Activated CD8-positive, alpha-beta T cell treated with anti-CD3 and anti-CD28 coated beads for 36 hours (primary cell): Measurements from ENCODE around the gene SORCS3. TPM values are rescaled to one million over a fixed set of nuclear protein-coding genes. Genes with fewer than 3 reads are reported as not detected.

Experiments used
- ATAC-seq: fragments of 200-7000 bp; cut with Tn5 transposase; one replicate; pipeline ENCODE4 v1.10.0; 2021; ENCODE audit warnings: mild to moderate bottlenecking, moderate library complexity
- CTCF ChIA-PET: fragments of 350-600 bp; sonication (Branson Sonifier 250); formaldehyde crosslinking; loops from one replicate; lab custom pipeline; 2021; ENCODE audit warnings: antibody characterized with exemption; lab: Charles Lee
- POLR2A ChIA-PET: fragments of 350-600 bp; sonication (Branson Sonifier 250); formaldehyde crosslinking; loops from one replicate; lab custom pipeline; 2021; ENCODE audit warnings: antibody characterized with exemption; lab: Charles Lee
- DNase-seq: peaks from one replicate; pipeline ENCODE4 v3.0.0-alpha.2; 2020
- H3K27ac Mint-ChIP-seq: one replicate; pipeline ENCODE4 v1.8.0; 2021; ENCODE audit warnings: mild to moderate bottlenecking, mixed read lengths
- H3K27me3 Mint-ChIP-seq: one replicate; pipeline ENCODE4 v1.8.0; 2021; ENCODE audit warnings: mixed read lengths
- H3K36me3 Mint-ChIP-seq: one replicate; pipeline ENCODE4 v1.8.0; 2021; ENCODE audit warnings: low read depth, mixed read lengths
- H3K4me1 Mint-ChIP-seq: one replicate; pipeline ENCODE4 v1.8.0; 2021; ENCODE audit warnings: low read depth, mixed read lengths
- H3K4me3 Mint-ChIP-seq: one replicate; pipeline ENCODE4 v1.8.0; 2021; ENCODE audit warnings: mild to moderate bottlenecking, moderate library complexity, mixed read lengths
- H3K9me3 Mint-ChIP-seq: one replicate; pipeline ENCODE4 v1.8.0; 2021; ENCODE audit warnings: mixed read lengths
- intact Hi-C: fragments of 100-400 bp; cut with micrococcal nuclease; formaldehyde crosslinking; loops from one replicate; pipeline ENCODE4 v1.10.0; 2022
- total RNA-seq, 2 experiments: library from RNA; stranded (reverse); gene quantifications; one replicate each; pipeline ENCODE4 v1.2.3, GENCODE V29; 2021
- TF ChIP-seq, protein P1 (sequence below): fragments of 200-600 bp; IDR thresholded peaks from one replicate; pipeline ENCODE4 v1.8.0; 2022; ENCODE audit warnings: antibody characterized with exemption, mild to moderate bottlenecking

Gene SORCS3
- total RNA-seq, 2 experiments from 2014 or later = not detected

DNA sequence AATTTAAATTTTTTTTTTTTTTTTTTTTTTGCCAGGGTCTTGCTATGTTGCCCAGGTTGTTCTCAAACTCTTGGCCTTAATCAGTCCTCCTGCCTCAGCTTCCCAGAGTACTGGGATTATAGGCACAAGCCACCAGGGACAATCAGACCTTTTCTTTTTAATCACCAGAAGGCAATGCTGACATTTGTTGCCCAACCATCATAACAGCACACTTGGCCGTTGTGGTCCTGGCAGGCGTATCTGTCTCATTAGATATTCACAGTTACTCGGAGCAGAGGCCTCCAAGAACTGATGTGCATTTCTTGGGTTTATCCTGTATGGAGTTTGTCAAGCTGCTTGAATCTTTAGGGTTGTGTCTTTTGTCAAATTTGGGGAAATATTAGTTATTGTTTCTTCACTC, 100.0 kb downstream of the SORCS3 start:
- Mint-ChIP-seq H3K4me3 (no peak overlapping the region), H3K27me3 (peaks cover 11% of the 10 kb centered on the region)
- CTCF ChIA-PET = no interaction called here

DNA sequence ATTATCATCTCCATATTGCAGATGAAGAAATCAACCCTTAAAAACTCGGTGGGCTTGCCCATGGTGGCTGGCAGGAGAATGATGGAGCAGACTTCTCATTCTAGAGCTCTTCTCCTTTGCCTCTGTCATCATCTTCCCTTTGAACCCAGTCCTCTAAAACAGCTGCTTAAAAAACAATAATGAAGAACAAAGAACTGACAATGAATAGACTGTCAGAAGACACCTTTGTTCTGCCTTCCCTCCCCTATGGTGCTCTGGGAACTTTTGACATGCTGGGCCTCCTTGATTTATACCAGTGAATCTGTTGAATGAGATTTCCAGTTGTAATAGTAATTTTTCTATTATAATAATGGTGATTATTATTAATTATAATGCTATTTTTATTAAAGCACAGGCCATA, 103.0 kb downstream of the SORCS3 start:
- no peak for ATAC-seq
- intact Hi-C loops = no loop called here
- DNase-seq = no peak
- Mint-ChIP-seq H3K27me3 (peaks cover 14% of the 10 kb centered on the region), H3K4me1 (no peaks in the 10 kb centered on the region), H3K27ac (no peak overlapping the region), H3K4me3 (no peak overlapping the region), H3K9me3 (no peaks in the 10 kb centered on the region), H3K36me3 (no peaks in the 10 kb centered on the region)
- ChIA-PET POLR2A (no interaction called here), CTCF (no interaction called here)
- TF ChIP-seq, protein P1, sequence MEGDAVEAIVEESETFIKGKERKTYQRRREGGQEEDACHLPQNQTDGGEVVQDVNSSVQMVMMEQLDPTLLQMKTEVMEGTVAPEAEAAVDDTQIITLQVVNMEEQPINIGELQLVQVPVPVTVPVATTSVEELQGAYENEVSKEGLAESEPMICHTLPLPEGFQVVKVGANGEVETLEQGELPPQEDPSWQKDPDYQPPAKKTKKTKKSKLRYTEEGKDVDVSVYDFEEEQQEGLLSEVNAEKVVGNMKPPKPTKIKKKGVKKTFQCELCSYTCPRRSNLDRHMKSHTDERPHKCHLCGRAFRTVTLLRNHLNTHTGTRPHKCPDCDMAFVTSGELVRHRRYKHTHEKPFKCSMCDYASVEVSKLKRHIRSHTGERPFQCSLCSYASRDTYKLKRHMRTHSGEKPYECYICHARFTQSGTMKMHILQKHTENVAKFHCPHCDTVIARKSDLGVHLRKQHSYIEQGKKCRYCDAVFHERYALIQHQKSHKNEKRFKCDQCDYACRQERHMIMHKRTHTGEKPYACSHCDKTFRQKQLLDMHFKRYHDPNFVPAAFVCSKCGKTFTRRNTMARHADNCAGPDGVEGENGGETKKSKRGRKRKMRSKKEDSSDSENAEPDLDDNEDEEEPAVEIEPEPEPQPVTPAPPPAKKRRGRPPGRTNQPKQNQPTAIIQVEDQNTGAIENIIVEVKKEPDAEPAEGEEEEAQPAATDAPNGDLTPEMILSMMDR = no peak

More for the DNA sequence above, 100.0 kb downstream of the SORCS3 start:
- Mint-ChIP-seq H3K36me3 (no peaks in the 10 kb centered on the region), H3K4me1 (no peaks in the 10 kb centered on the region), H3K9me3 (no peaks in the 10 kb centered on the region), H3K27ac (no peak overlapping the region)
- POLR2A ChIA-PET = no interaction called here
- DNase-seq = no peak
- TF ChIP-seq, protein P1 = no peak
- intact Hi-C loops = no loop called here
- ATAC-seq = no peak

DNA sequence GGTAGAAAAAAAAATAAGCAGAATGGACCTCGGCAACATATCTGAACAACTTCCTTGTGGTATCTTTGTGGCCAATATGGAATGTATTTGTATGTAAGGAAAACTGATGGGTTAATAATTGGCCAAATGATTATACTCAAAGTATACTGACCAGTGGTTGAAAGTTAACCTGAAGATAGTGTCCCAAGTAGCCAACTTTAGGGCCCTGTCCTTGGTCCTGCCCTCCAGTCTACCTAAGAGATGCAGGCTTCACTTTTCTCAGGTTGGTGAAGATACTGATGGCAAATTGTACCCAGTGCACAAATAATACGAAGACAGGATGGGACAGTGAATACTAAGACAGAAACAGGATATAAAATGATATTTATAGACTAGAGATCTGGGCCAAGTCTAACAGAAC, 109.2 kb downstream of the SORCS3 start:
- Mint-ChIP-seq H3K9me3 (no peaks in the 10 kb centered on the region), H3K27me3 (peaks cover 7% of the 10 kb centered on the region), H3K27ac (no peak overlapping the region), H3K4me3 (no peak overlapping the region), H3K36me3 (no peaks in the 10 kb centered on the region), H3K4me1 (no peaks in the 10 kb centered on the region)
- POLR2A ChIA-PET = no interaction called here
- intact Hi-C loops = no loop called here
- CTCF ChIA-PET = no interaction called here
- ATAC-seq = no peak
- no peak for DNase-seq
- TF ChIP-seq, protein P1 = no peak

DNA sequence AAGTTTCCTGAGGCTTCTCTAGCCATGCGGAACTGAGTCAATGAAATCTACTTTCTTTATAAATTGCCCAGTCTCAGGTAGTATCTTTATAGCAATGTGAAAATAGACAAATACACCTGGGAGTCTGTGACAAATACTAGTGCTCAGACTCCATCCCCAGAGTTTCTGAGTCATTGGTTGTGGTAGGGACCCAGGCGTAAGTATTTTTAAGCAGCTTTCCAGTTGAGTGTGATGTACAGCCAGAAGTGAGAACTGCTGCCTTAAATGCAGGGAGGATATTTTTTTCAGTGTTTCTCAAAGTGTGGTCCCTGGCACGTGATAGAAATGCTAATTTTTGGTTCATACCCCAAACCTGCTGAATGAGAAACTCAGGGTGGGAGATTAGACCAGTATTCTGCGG, 121.7 kb downstream of the SORCS3 start:
- ChIA-PET POLR2A (no interaction called here), CTCF (no interaction called here)
- H3K27me3 Mint-ChIP-seq = peaks cover 3% of the 10 kb centered on the region
- H3K9me3 Mint-ChIP-seq = no peaks in the 10 kb centered on the region
- ATAC-seq = no peak
- intact Hi-C loops = no loop called here
- TF ChIP-seq, protein P1 = no peak
- no peak overlapping the region for H3K4me3 Mint-ChIP-seq
- no peaks in the 10 kb centered on the region for H3K4me1 Mint-ChIP-seq
- DNase-seq = no peak
- no peak overlapping the region for H3K27ac Mint-ChIP-seq
- H3K36me3 Mint-ChIP-seq = no peaks in the 10 kb centered on the region

DNA sequence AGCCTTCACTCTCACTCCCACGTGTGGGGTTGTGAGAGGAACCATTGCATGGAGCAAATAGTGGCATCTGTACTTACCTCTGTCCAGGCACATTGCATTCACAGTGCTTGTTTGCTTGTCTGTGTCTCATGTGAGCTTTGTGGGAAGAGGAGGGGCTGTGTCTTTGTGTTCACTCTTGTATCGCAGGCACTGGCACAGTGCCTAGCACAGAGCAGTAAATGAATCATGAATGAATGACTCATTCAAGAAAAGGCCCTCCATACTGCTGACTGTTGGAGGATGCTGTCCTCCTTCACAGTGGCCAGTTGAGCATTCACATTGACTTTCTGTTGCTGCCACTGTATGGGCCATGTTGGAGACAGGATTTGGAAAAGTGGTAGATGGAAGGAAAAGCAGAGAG, 125.3 kb downstream of the SORCS3 start:
- H3K4me3 Mint-ChIP-seq = no peak overlapping the region
- TF ChIP-seq, protein P1 = no peak
- H3K9me3 Mint-ChIP-seq = no peaks in the 10 kb centered on the region
- intact Hi-C loops = no loop called here
- H3K27ac Mint-ChIP-seq = no peak overlapping the region
- ChIA-PET POLR2A (no interaction called here), CTCF (no interaction called here)
- DNase-seq (no peak), ATAC-seq (no peak)
- H3K27me3 Mint-ChIP-seq = peaks cover 3% of the 10 kb centered on the region
- H3K4me1 Mint-ChIP-seq = no peaks in the 10 kb centered on the region
- no peaks in the 10 kb centered on the region for H3K36me3 Mint-ChIP-seq
